ELR (cell line): Measurements from ENCODE around the gene IBA57.
"Not testable (repeated sequence)": the region's sequence is repeated elsewhere in the genome, so short reads cannot be mapped to it uniquely, and the experiment has no call there.

ENCODE experiments used
- DNase-seq: peaks from one replicate; pipeline ENCODE4 v3.0.0-alpha.2; 2015; ENCODE audit warnings: low read depth

The IBA57 gene

GRCh38 chr1:228172591-228173527 is 7.3 kb downstream of the IBA57 start:
- DNase-seq: no peak

GRCh38 chr1:228173528-228174481 is 8.2 kb downstream of the IBA57 start:
- DNase-seq: peak; percentile 16

GRCh38 chr1:228174482-228175315 is 9.1 kb downstream of the IBA57 start:
- DNase-seq: peak; percentile 22

- no peak for DNase-seq
Observed at GRCh38 chr1:228175316-228176023, 9.9 kb downstream of the IBA57 start.

- DNase-seq: no peak
Observed at GRCh38 chr1:228176024-228176395, 10.4 kb downstream of the IBA57 start.

- DNase-seq: no peak
Observed at GRCh38 chr1:228176461-228177182, 11.0 kb downstream of the IBA57 start.

GRCh38 chr1:228177183-228177475 is 11.5 kb downstream of the IBA57 start:
- DNase-seq: no peak

GRCh38 chr1:228177721-228178710 is 12.4 kb downstream of the IBA57 start:
- DNase-seq: no peak

GRCh38 chr1:228178737-228179684 is 13.4 kb downstream of the IBA57 start:
- no peak for DNase-seq

GRCh38 chr1:228180271-228180958 is 14.8 kb downstream of the IBA57 start:
- DNase-seq: peak; percentile 34

- no peak for DNase-seq
Observed at GRCh38 chr1:228180959-228181644, 15.5 kb downstream of the IBA57 start.

GRCh38 chr1:228181645-228182034 is 16.0 kb downstream of the IBA57 start:
- no peak for DNase-seq

GRCh38 chr1:228182296-228183030 is 16.9 kb downstream of the IBA57 start:
- DNase-seq: no peak

GRCh38 chr1:228184152-228184551 is 18.5 kb downstream of the IBA57 start:
- DNase-seq: no peak

- no peak for DNase-seq
Observed at GRCh38 chr1:228185641-228185965, 20.0 kb downstream of the IBA57 start.

GRCh38 chr1:228188249-228188648 is 22.6 kb downstream of the IBA57 start:
- not testable (repeated sequence) for DNase-seq

GRCh38 chr1:228190182-228190581 is 24.6 kb downstream of the IBA57 start:
- no peak for DNase-seq
